ENCODE results near the gene SPIRE2.

GRCh38 chr16:89805136-89805905, 23.0 kb upstream of the SPIRE2 start:
- TF ChIP-seq CTCF (IDR thresholded peaks at IDR 0.05) (no peak), POLR2A (IDR thresholded peaks at IDR 0.05) (no peak)
